GM10266 (cell line): Measurements from ENCODE around the gene CPZ.

Source experiments
- DNase-seq: peaks from one replicate; pipeline ENCODE4 v3.0.0; 2012; ENCODE audit errors: extremely low spot score
- CTCF ChIP-seq: IDR thresholded peaks from 2 replicates; pipeline ENCODE4 v1.5.1; 2012; ENCODE audit warnings: mild to moderate bottlenecking, low read depth; ENCODE audit not compliant: control insufficient read depth, insufficient read depth; ENCODE audit errors: missing control alignments

CPZ gene

GRCh38 chr4:8666581-8666980 lies 74.0 kb downstream of the CPZ start:
- no peak for TF ChIP-seq CTCF
- DNase-seq, result no peak
